BJ (cell line): Measurements from ENCODE around the gene DNAI7. TPM values are rescaled to one million over a fixed set of nuclear protein-coding genes. Genes with fewer than 3 reads are reported as not detected.

Experiments
- CTCF ChIA-PET: fragments of 350-600 bp; formaldehyde crosslinking; extraction: SDS; loops from one replicate; lab custom pipeline; 2021; ENCODE audit warnings: antibody characterized with exemption, inconsistent platforms; lab: Yijun Ruan, JAX
- POLR2A ChIA-PET: fragments of 300-600 bp; sonication (Branson Sonifier 250); formaldehyde crosslinking; extraction: SDS; loops from one replicate; lab custom pipeline; 2021; ENCODE audit warnings: antibody characterized with exemption; lab: Charles Lee
- DNase-seq: peaks from one replicate; pipeline ENCODE4 v3.0.0-alpha.2; 2011; ENCODE audit warnings: low read depth
- H3K27me3 ChIP-seq: 2 replicates; pipeline ENCODE4 v1.6.0; 2011; ENCODE audit warnings: low read length; ENCODE audit not compliant: control insufficient read depth, insufficient read depth
- H3K36me3 ChIP-seq: 2 replicates; pipeline ENCODE4 v1.5.1; 2011; ENCODE audit warnings: low read length; ENCODE audit not compliant: control insufficient read depth, insufficient read depth
- H3K4me3 ChIP-seq: 2 replicates; pipeline ENCODE4 v1.5.1; 2011; ENCODE audit warnings: low read depth, mild to moderate bottlenecking, control low read depth, low read length
- CTCF ChIP-seq: IDR thresholded peaks from 2 replicates; pipeline ENCODE4 v1.5.1; 2011; ENCODE audit warnings: low read depth, mild to moderate bottlenecking, control low read depth, inconsistent platforms, low read length, moderate library complexity; ENCODE audit not compliant: insufficient read depth
- polyA plus RNA-seq: library from polyadenylated mRNA; depleted of rRNA; stranded (reverse); fragments of >200 nt; gene quantifications from 2 replicates; pipeline ENCODE4 v1.2.3, GENCODE V29; 2011

Gene DNAI7
- polyA plus RNA-seq, 1 experiment, result 0.11 TPM

GRCh38 chr12:25101092-25101445, 93.9 kb downstream of the DNAI7 start:
- ChIA-PET POLR2A (no interaction called here), CTCF (no interaction called here)
- Histone ChIP-seq H3K4me3 (no peak overlapping the region), H3K27me3 (no peaks in the 10 kb centered on the region), H3K36me3 (no peaks in the 10 kb centered on the region)
- no peak for DNase-seq
- no peak for TF ChIP-seq CTCF

DNA sequence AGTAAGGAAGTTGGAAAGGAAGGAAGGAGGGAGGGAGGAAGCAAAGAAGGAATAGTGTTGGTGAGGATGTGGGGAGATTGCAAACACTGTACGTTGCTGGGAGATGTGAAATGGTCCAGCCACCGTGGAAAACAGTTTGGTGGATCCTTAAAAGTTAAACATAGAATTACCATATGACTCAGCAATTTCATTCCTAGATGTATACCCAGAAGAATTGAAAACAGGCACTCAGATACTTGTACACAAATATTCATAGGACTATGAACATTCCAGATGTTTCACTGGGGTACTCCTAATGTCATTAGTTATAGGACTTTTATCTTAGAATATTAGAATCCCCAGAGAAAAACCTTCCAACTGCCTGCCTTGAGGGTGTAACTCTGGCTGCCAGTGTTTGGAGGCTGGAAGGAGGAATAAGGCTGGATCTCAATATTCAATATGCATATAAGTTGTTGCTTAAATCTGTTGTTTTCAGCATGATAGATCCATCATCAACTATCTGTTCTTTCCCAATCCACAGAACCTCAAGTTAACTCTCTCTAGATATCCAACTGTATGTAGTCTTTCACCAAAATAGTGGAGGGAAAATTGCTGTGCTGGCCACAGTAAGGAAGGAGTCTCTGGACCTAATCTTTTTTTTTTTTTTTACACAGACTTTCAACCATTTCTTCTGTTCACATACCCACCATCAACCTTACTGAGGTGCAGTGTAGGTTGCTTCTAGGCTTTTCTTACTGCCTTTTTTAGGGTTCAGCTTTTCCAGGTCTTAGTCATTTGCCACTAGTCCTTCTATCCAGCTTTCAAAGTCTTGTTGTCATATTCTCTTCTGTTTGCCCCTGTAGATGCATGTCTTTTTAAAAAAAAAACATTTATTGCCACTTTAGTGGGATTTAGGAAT, 94.5 kb downstream of the DNAI7 start:
- no peak for DNase-seq
- CTCF ChIA-PET, result no interaction called here
- no peaks in the 10 kb centered on the region for H3K27me3 ChIP-seq

GRCh38 chr12:25099010-25099409, 96.0 kb downstream of the DNAI7 start:
- DNase-seq, result no peak
- no peak overlapping the region for H3K4me3 ChIP-seq
- ChIA-PET CTCF (no interaction called here), POLR2A (no interaction called here)
- no peaks in the 10 kb centered on the region for H3K27me3 ChIP-seq
- no peaks in the 10 kb centered on the region for H3K36me3 ChIP-seq
- no peak for TF ChIP-seq CTCF

More for the DNA sequence above, 94.5 kb downstream of the DNAI7 start:
- POLR2A ChIA-PET, result no interaction called here
- TF ChIP-seq CTCF, result no peak
- Histone ChIP-seq H3K36me3 (no peaks in the 10 kb centered on the region), H3K4me3 (no peak overlapping the region)

- ChIA-PET CTCF (no interaction called here), POLR2A (no interaction called here)
- Histone ChIP-seq H3K4me3 (no peak overlapping the region), H3K36me3 (no peaks in the 10 kb centered on the region), H3K27me3 (peaks cover 2% of the 10 kb centered on the region; the same call in 1 of the 2 replicates)
- DNase-seq, result no peak
- TF ChIP-seq CTCF, result no peak
These were observed 105.2 kb downstream of the DNAI7 start for GRCh38 chr12:25089738-25090137.

DNA sequence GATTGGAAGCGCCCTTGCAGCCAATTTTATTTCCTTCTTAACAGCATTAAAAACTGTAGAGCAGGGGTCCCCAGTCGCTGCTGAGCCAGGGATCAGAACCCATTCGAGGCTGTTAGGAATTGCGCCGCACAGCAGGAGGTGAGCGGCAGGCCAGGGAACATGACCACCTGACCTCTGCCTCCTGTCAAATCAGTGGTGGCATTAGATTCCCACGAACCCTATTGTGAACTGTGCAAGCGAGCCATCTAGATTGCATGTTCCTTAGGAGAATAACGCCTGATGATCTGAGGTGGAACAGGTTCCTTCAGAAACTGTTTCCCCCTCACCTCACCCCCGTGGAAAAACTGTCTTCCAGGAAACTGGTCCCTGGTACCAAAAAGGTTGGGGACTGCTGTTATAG, 107.4 kb downstream of the DNAI7 start:
- TF ChIP-seq CTCF, result no peak

More for the DNA sequence above, 107.4 kb downstream of the DNAI7 start:
- no peaks in the 10 kb centered on the region for H3K36me3 ChIP-seq
- CTCF ChIA-PET, result interaction anchor here (1.0 kb wide), 1 partner anchor 63 kb away, joined by 3 read pairs; no protein-coding TSS in a partner anchor
- DNase-seq, result no peak
- POLR2A ChIA-PET, result no interaction called here
- H3K4me3 ChIP-seq, result no peak overlapping the region
- peaks cover 2% of the 10 kb centered on the region; the same call in 1 of the 2 replicates for H3K27me3 ChIP-seq
